Activated CD8-positive, alpha-beta memory T cell treated with anti-CD3 and anti-CD28 coated beads, Interleukin-2, amount 50 U/mL, for 1 hour (primary cell): ENCODE results near the gene ELF1.
"Not testable (repeated sequence)": the region's sequence is repeated elsewhere in the genome, so short reads cannot be mapped to it uniquely, and the experiment has no call there.

Source experiments
- DNase-seq: peaks from one replicate; pipeline ENCODE4 v3.0.0-alpha.2; 2020; ENCODE audit errors: extremely low read depth

The ELF1 gene

DNA sequence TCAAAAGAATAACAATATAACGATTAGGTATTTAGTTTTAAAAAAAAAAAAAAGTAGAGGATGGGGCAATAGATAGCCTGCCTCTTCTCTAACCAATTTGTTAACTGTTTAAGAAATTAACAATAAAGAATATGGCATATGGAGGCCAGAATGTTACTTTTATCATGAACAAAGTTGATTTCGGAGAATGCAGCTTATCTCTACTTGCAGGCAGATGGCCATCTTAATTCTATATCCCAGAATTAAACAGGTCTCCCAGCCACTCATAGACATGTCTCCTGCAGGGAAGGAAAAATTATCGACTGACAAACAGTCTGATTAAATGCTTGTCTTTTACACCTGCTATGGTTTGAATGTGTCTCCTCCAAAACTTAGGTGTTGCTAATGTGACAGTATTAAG, 133.1 kb downstream of the ELF1 start:
- no peak for DNase-seq

DNA sequence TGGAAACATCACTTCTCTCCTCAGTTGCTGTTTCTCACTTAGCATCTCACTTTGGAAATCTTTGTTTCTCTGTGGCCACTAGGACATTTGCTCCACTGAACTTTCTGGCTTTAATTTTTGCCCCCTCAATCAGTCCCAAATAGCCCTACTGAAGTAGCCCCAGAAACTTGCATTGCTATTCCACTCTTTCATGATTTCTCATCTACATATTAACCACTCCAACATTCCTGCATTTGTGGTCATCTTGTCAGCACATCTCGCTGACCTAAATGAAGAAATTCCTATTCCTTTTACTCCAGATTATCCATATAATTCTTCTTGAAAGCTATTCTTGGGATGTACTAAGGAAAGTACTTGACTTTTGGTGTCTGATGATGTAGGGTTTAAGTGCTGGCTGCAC, 134.9 kb downstream of the ELF1 start:
- not testable (repeated sequence) for DNase-seq
